ENCODE data around the gene LCMT2. TPM values are rescaled to one million over a fixed set of nuclear protein-coding genes. Genes with fewer than 3 reads are reported as not detected.
"Not testable (repeated sequence)": the region's sequence is repeated elsewhere in the genome, so short reads cannot be mapped to it uniquely, and the experiment has no call there.

Gene LCMT2
- total RNA-seq, 2 donors from 2014 or later, result 1.3 to 3.4 TPM

GRCh38 chr15:43292375-43293078 lies 37.8 kb downstream of the LCMT2 start:
- Histone ChIP-seq H3K27ac (no peak overlapping the region), H3K27me3 (no peaks in the 10 kb centered on the region), H3K9me3 (no peaks in the 10 kb centered on the region), H3K4me1 (peaks cover 9% of the 10 kb centered on the region), H3K4me3 (no peak overlapping the region), H3K36me3 (replicated peaks in 1 of 2; ENCODE audit: insufficient read depth in 1 of 2, low read depth in 2 of 2) (no peaks in the 10 kb centered on the region)
- TF ChIP-seq POLR2A (IDR thresholded peaks at IDR 0.05) (no peak), CTCF (IDR thresholded peaks at IDR 0.05) (no peak)
- no peak for DNase-seq
- no peak for ATAC-seq
- intact Hi-C loops (cut with DNase I), result no loop called here
- WGBS, 2 donors, result 50 to 52% methylated on average over 10 to 12 of the region's 12 CpGs

- H3K36me3 ChIP-seq (replicated peaks in 1 of 2; ENCODE audit: insufficient read depth in 1 of 2, low read depth in 2 of 2); H3K9me3 ChIP-seq; H3K4me3 ChIP-seq; H3K27me3 ChIP-seq; DNase-seq; H3K4me1 ChIP-seq; H3K27ac ChIP-seq; ATAC-seq; intact Hi-C loops (cut with DNase I): not testable (repeated sequence)
- WGBS, 2 donors, result 96 to 100% methylated on average over 2 of the region's 3 CpGs
These were observed 40.7 kb downstream of the LCMT2 start for GRCh38 chr15:43289656-43290055.

- DNase-seq (no peak), ATAC-seq (no peak)
- 60 to 62% methylated on average over 11 to 15 of the region's 15 CpGs for WGBS, 2 donors
- no peak overlapping the region for H3K27ac ChIP-seq
- TF ChIP-seq POLR2A (IDR thresholded peaks at IDR 0.05) (no peak), CTCF (IDR thresholded peaks at IDR 0.05) (no peak)
- no peaks in the 10 kb centered on the region for H3K36me3 ChIP-seq (replicated peaks in 1 of 2; ENCODE audit: insufficient read depth in 1 of 2, low read depth in 2 of 2)
- intact Hi-C loops (cut with DNase I), result no loop called here
- H3K4me1 ChIP-seq, result no peaks in the 10 kb centered on the region
- H3K9me3 ChIP-seq, result no peaks in the 10 kb centered on the region
- H3K4me3 ChIP-seq, result no peak overlapping the region
- no peaks in the 10 kb centered on the region for H3K27me3 ChIP-seq
These were observed 43.1 kb downstream of the LCMT2 start for GRCh38 chr15:43287254-43287653.

GRCh38 chr15:43286074-43286473 lies 44.3 kb downstream of the LCMT2 start:
- no peaks in the 10 kb centered on the region for H3K27me3 ChIP-seq
- H3K4me1 ChIP-seq, result no peaks in the 10 kb centered on the region
- H3K27ac ChIP-seq, result no peak overlapping the region
- DNase-seq, result no peak
- TF ChIP-seq POLR2A (IDR thresholded peaks at IDR 0.05), result no peak
- no peak for TF ChIP-seq CTCF (IDR thresholded peaks at IDR 0.05)
- intact Hi-C loops (cut with DNase I), result no loop called here
- no peaks in the 10 kb centered on the region for H3K9me3 ChIP-seq
- H3K36me3 ChIP-seq (replicated peaks in 1 of 2; ENCODE audit: insufficient read depth in 1 of 2, low read depth in 2 of 2), result no peaks in the 10 kb centered on the region
- no peak for ATAC-seq
- 44 to 53% methylated on average over 7 of the region's 7 CpGs for WGBS, 2 donors
- H3K4me3 ChIP-seq, result no peak overlapping the region

GRCh38 chr15:43285609-43286037 lies 44.8 kb downstream of the LCMT2 start:
- H3K36me3 ChIP-seq (replicated peaks in 1 of 2; ENCODE audit: insufficient read depth in 1 of 2, low read depth in 2 of 2), result no peaks in the 10 kb centered on the region
- TF ChIP-seq CTCF (IDR thresholded peaks at IDR 0.05), result peak; percentile 53 to 96 (median 89)
- no peak for TF ChIP-seq POLR2A (IDR thresholded peaks at IDR 0.05)
- H3K27me3 ChIP-seq, result no peaks in the 10 kb centered on the region
- WGBS, 2 donors, result 4% methylated on average over 4 of the region's 4 CpGs
- no peak overlapping the region for H3K4me3 ChIP-seq
- H3K27ac ChIP-seq, result no peak overlapping the region
- peak; percentile 66 for ATAC-seq
- no peaks in the 10 kb centered on the region for H3K4me1 ChIP-seq
- no peaks in the 10 kb centered on the region for H3K9me3 ChIP-seq
- intact Hi-C loops (cut with DNase I), result no loop called here
- DNase-seq, result peak; percentile 58 to 72 (median 70)
